NCI-H2227 (cell line): ENCODE data around the gene PGAM1.
"Not testable (repeated sequence)": the region's sequence is repeated elsewhere in the genome, so short reads cannot be mapped to it uniquely, and the experiment has no call there.

Experiments
- DNase-seq: peaks from one replicate; lab custom pipeline; 2025; ENCODE audit not compliant: unreplicated experiment; lab: John Stamatoyannopoulos, UW

PGAM1 gene

GRCh38 chr10:97425964-97426775 lies at the start of gene PGAM1:
TSS of gene PGAM1 (plus strand) at chr10:97426191. CDS start at chr10:97426308, 117 bp downstream.
- peak; percentile 94 for DNase-seq

GRCh38 chr10:97376413-97376812 lies 49.6 kb upstream of the PGAM1 start:
- DNase-seq = no peak

GRCh38 chr10:97378933-97379921 lies 46.8 kb upstream of the PGAM1 start:
- DNase-seq = no peak

GRCh38 chr10:97380516-97380915 lies 45.5 kb upstream of the PGAM1 start:
- no peak for DNase-seq

GRCh38 chr10:97381626-97382025 lies 44.4 kb upstream of the PGAM1 start:
- DNase-seq = no peak

GRCh38 chr10:97383159-97383558 lies 42.8 kb upstream of the PGAM1 start:
- no peak for DNase-seq

- DNase-seq = no peak
These were observed 41.8 kb upstream of the PGAM1 start for GRCh38 chr10:97384156-97384555.

GRCh38 chr10:97384641-97385040 lies 41.4 kb upstream of the PGAM1 start:
- DNase-seq = no peak

- DNase-seq = no peak
These were observed 40.4 kb upstream of the PGAM1 start for GRCh38 chr10:97385565-97385964.

GRCh38 chr10:97388152-97388551 lies 37.8 kb upstream of the PGAM1 start:
- no peak for DNase-seq

GRCh38 chr10:97390091-97390490 lies 35.9 kb upstream of the PGAM1 start:
- no peak for DNase-seq

GRCh38 chr10:97393034-97393573 lies 32.9 kb upstream of the PGAM1 start:
- DNase-seq = no peak

GRCh38 chr10:97396056-97396455 lies 29.9 kb upstream of the PGAM1 start:
- DNase-seq = no peak

- DNase-seq = peak; percentile 59
These were observed 26.0 kb upstream of the PGAM1 start for GRCh38 chr10:97399843-97400545.

GRCh38 chr10:97400665-97401454 lies 25.1 kb upstream of the PGAM1 start, which contains the start of gene RRP12:
TSS of gene RRP12 (minus strand) at chr10:97401340. CDS start at chr10:97401231, 109 bp downstream.
- peak; percentile 96 for DNase-seq

- no peak for DNase-seq
These were observed 24.5 kb upstream of the PGAM1 start for GRCh38 chr10:97401455-97401919.

GRCh38 chr10:97404044-97404443 lies 21.9 kb upstream of the PGAM1 start:
- no peak for DNase-seq

GRCh38 chr10:97406064-97406463 lies 19.9 kb upstream of the PGAM1 start:
- DNase-seq = no peak

- not testable (repeated sequence) for DNase-seq
These were observed 19.5 kb upstream of the PGAM1 start for GRCh38 chr10:97406483-97406882.
